NB4 (cell line): ENCODE data around the gene UBXN4.

Experiments used
- MYC ChIP-seq: IDR thresholded peaks from 2 replicates; pipeline ENCODE4 v1.6.1; 2011; ENCODE audit warnings: low read depth, low read length
- POLR2A ChIP-seq: IDR thresholded peaks from 2 replicates; pipeline ENCODE4 v1.6.1; 2011; ENCODE audit warnings: mild to moderate bottlenecking; ENCODE audit not compliant: insufficient read length; ENCODE audit errors: extremely low read depth

- TF ChIP-seq MYC (no peak), POLR2A (no peak)
These were observed 42.8 kb upstream of the UBXN4 start for GRCh38 chr2:135698838-135699237.
